ENCODE results near the gene PRMT1. TPM values are rescaled to one million over a fixed set of nuclear protein-coding genes. Genes with fewer than 3 reads are reported as not detected.

Gene PRMT1
- total RNA-seq, result 100 to 1,000 TPM in 1 of 4 donors, 10 to 100 TPM in 3; 45.6 to 116 (median 70.3) TPM

DNA sequence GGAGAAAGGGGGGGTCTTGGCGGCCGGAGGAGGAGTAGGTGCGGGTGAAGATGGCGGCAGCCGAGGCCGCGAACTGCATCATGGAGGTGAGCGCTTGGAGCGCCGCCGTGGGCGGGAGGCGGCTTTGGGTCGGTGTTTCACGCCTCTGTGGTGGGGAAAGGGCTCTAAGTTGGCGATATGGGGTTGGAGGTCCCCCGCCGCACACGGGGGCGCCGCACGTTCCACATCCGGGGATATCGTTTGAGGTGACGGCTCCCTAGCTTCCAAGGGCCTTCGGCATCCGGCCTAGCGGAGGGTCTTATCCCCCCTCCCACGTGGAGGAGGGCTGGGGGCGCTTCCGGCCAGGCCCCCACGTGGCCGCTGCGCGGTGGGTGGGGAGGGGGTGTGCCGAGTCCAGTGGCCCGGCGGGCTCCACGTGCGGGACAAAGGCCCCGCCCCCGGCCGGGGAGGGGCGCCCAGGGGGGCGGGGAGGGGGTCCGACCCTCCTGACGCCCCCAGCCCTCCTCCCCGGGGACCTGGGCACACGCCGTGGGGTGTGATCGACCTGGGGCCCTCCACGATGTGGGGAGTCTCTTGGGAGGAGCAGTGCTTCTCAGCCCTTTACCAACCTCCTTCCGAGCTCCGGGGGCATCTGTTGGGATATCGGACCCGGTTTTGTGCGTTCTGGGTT lies at the start of gene PRMT1:
Gene PRMT1, plus strand, starts transcription at position 41 of the 670 bp plus-strand sequence. Its CDS starts 10 bp downstream, at position 51.
- no peaks in the 10 kb centered on the region for H3K27me3 ChIP-seq
- TF ChIP-seq, protein P1, sequence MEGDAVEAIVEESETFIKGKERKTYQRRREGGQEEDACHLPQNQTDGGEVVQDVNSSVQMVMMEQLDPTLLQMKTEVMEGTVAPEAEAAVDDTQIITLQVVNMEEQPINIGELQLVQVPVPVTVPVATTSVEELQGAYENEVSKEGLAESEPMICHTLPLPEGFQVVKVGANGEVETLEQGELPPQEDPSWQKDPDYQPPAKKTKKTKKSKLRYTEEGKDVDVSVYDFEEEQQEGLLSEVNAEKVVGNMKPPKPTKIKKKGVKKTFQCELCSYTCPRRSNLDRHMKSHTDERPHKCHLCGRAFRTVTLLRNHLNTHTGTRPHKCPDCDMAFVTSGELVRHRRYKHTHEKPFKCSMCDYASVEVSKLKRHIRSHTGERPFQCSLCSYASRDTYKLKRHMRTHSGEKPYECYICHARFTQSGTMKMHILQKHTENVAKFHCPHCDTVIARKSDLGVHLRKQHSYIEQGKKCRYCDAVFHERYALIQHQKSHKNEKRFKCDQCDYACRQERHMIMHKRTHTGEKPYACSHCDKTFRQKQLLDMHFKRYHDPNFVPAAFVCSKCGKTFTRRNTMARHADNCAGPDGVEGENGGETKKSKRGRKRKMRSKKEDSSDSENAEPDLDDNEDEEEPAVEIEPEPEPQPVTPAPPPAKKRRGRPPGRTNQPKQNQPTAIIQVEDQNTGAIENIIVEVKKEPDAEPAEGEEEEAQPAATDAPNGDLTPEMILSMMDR (IDR thresholded peaks at IDR 0.05), result no peak
- TF ChIP-seq POLR2A (IDR thresholded peaks at IDR 0.05), result peak; percentile 85
- peak; percentile 64 to 89 (median 79) for TF ChIP-seq POLR2AphosphoS5 (IDR thresholded peaks at IDR 0.05)
- no peak for TF ChIP-seq EP300 (IDR thresholded peaks at IDR 0.05; ENCODE audit: low read depth)
- peak; percentile 44 for DNase-seq
- peaks cover 9 to 45% (median 40%) of the 10 kb centered on the region in 4 donors for H3K4me1 ChIP-seq
- intact Hi-C loops (cut with DNase I; ENCODE audit: low total_unique reads), result no loop called here
- in situ Hi-C loops (cut with MboI; ENCODE audit: low pct_ligation_motif_present in 1 of 4, low pct_unique_long_range_greater_than_20kb in 1 of 4, low sequenced_read_pairs in 3 of 4), result loop anchor here in 1 of 4 donors (10.0 kb wide), 1 partner anchor 103 kb away; no protein-coding TSS in a partner anchor
- H3K27ac ChIP-seq, result peak within 1 kb of the TSS; percentile 85 to 99 (median 95)
- no peaks in the 10 kb centered on the region for H3K9me3 ChIP-seq
- peak within 1 kb of the TSS; percentile 62 to 94 (median 84) for H3K4me3 ChIP-seq
- 2% methylated on average over 40 of the region's 57 CpGs; no CpG with 5 or more reads in 1 of the 2 donors for WGBS, 2 donors (ENCODE audit: low coverage in 1 of 2)
- H3K36me3 ChIP-seq, result peaks cover 0 to 6% (median 5%) of the 10 kb centered on the region in 4 donors

DNA sequence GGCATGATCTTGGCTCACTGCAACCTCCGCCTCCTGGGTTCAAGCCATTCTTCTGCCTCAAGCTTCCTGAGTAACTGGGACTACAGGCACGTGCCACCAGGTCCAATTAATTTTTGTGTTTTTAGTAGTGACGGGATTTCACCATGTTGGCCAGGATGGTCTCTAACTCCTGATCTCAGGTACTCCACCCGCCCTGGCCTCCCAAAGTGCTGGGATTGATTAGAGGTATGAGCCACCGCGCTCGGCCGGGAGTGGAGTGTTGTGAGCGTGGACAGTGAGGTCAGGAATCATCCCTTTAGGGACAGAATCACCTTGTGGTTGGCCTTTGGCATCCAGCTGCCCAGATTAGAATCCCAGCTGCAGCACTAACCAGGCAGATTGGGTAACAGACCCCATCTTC lies 47.4 kb upstream of the PRMT1 start:
- H3K9me3 ChIP-seq, result no peaks in the 10 kb centered on the region
- 91% methylated on average over 9 of the region's 9 CpGs; no CpG with 5 or more reads in 1 of the 2 donors for WGBS, 2 donors (ENCODE audit: low coverage in 1 of 2)
- no peak for DNase-seq
- no peaks in the 10 kb centered on the region for H3K4me1 ChIP-seq
- H3K27me3 ChIP-seq, result no peaks in the 10 kb centered on the region
- no peak overlapping the region for H3K27ac ChIP-seq
- H3K36me3 ChIP-seq, result peaks cover 0 to 4% (median 2%) of the 10 kb centered on the region in 4 donors
- TF ChIP-seq EP300 (IDR thresholded peaks at IDR 0.05; ENCODE audit: low read depth) (no peak), POLR2A (IDR thresholded peaks at IDR 0.05) (no peak), POLR2AphosphoS5 (IDR thresholded peaks at IDR 0.05) (no peak)
- TF ChIP-seq, protein P1 (IDR thresholded peaks at IDR 0.05), result no peak
- no peak overlapping the region for H3K4me3 ChIP-seq
- in situ Hi-C loops (cut with MboI; ENCODE audit: low pct_ligation_motif_present in 1 of 4, low pct_unique_long_range_greater_than_20kb in 1 of 4, low sequenced_read_pairs in 3 of 4), result no loop called here
- intact Hi-C loops (cut with DNase I; ENCODE audit: low total_unique reads), result no loop called here

DNA sequence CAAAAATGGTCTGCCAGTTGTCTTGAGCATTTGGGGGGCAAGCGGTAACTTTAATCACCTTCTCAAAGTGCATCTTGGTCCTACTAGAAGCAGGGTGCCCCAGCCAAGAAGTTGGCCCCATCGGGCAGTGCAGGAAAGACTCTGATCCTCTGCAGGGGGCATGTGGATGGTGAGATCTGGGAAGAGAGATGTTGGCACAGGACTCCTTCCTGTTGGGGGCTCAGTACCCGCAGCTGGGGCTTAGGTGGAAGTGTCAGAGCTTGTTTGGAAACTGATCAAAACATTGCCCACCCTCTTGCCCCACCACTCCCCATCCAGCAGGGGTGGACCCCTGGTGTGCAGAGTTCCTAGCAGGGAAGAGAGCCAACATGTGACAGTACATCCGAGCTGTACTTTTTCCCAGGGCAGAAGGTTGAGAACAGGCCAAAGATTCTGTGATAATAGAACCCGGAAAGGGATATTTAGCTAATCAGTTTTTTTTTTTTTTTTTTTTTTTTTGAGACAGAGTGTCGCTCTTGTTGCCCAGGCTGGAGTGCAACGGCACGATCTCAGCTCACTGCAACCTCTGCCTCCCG lies 46.0 kb upstream of the PRMT1 start:
- DNase-seq, result no peak
- Histone ChIP-seq H3K9me3 (no peaks in the 10 kb centered on the region), H3K27me3 (no peaks in the 10 kb centered on the region), H3K4me3 (no peak overlapping the region), H3K4me1 (peaks cover 0 to 5% (median 0%) of the 10 kb centered on the region in 4 donors), H3K27ac (peak overlapping the region in 2 of 4 donors; percentile 18 to 25), H3K36me3 (peaks cover 0 to 4% (median 0%) of the 10 kb centered on the region in 4 donors)
- WGBS, 2 donors (ENCODE audit: low coverage in 1 of 2), result 31 to 34% methylated on average over 5 to 9 of the region's 9 CpGs
- no peak for TF ChIP-seq EP300 (IDR thresholded peaks at IDR 0.05; ENCODE audit: low read depth)
- no peak for TF ChIP-seq POLR2AphosphoS5 (IDR thresholded peaks at IDR 0.05)
- TF ChIP-seq, protein P1 (IDR thresholded peaks at IDR 0.05), result no peak
- TF ChIP-seq POLR2A (IDR thresholded peaks at IDR 0.05), result no peak
- intact Hi-C loops (cut with DNase I; ENCODE audit: low total_unique reads), result no loop called here
- in situ Hi-C loops (cut with MboI; ENCODE audit: low pct_ligation_motif_present in 1 of 4, low pct_unique_long_range_greater_than_20kb in 1 of 4, low sequenced_read_pairs in 3 of 4), result no loop called here

DNA sequence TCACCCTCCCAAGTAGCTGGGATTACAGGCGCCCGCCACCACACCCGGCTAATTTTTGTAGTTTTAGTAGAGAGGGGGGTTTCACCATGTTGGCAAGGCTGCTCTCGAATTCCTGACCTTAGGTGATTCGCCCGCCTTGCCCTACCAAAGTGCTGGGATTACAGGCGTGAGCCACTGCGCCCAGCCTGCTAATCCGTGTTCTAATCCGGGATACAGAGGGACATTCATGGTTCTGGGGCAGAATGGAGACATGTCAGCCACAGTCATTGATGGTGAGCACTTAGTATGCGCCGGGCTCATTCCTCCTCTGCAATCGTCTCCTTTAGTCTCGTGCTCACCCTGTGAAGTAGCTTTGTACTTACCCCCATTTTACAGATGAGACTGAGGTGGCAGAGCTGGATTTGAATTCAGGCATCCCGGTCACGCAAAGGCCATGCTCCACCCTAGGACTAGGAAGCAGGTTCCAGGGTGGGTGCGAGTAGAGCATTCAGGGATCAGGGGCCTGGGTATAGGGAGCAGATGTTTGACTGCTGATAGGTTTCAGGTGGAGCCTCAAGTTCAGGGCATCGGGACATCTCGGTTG lies 45.4 kb upstream of the PRMT1 start:
- in situ Hi-C loops (cut with MboI; ENCODE audit: low pct_ligation_motif_present in 1 of 4, low pct_unique_long_range_greater_than_20kb in 1 of 4, low sequenced_read_pairs in 3 of 4), result no loop called here
- DNase-seq, result no peak
- Histone ChIP-seq H3K4me1 (peaks cover 0 to 11% (median 0%) of the 10 kb centered on the region in 4 donors), H3K27me3 (no peaks in the 10 kb centered on the region), H3K9me3 (no peaks in the 10 kb centered on the region), H3K4me3 (no peak overlapping the region), H3K27ac (no peak overlapping the region), H3K36me3 (peaks cover 0 to 4% (median 0%) of the 10 kb centered on the region in 4 donors)
- 67 to 85% methylated on average over 1 to 19 of the region's 19 CpGs for WGBS, 2 donors (ENCODE audit: low coverage in 1 of 2)
- TF ChIP-seq, protein P1 (IDR thresholded peaks at IDR 0.05), result no peak
- TF ChIP-seq EP300 (IDR thresholded peaks at IDR 0.05; ENCODE audit: low read depth), result no peak
- no peak for TF ChIP-seq POLR2A (IDR thresholded peaks at IDR 0.05)
- TF ChIP-seq POLR2AphosphoS5 (IDR thresholded peaks at IDR 0.05), result no peak
- intact Hi-C loops (cut with DNase I; ENCODE audit: low total_unique reads), result no loop called here

Data from transverse colon (tissue), 4 donors.